K562 (cell line): ENCODE measurements around the gene CLDN25.

Experiments used
- CCAR2 ChIP-seq: fragments of 200-400 bp; formaldehyde crosslinking; IDR thresholded peaks from 2 replicates; pipeline ENCODE4 v1.6.1; 2017; ENCODE audit warnings: mild to moderate bottlenecking, low read depth, low read length
- HNRNPK ChIP-seq: fragments of 200-400 bp; formaldehyde crosslinking; IDR thresholded peaks from one replicate; pipeline ENCODE4 v1.6.1; 2018; ENCODE audit warnings: mild to moderate bottlenecking, low read depth, low read length; ENCODE audit not compliant: poor library complexity, severe bottlenecking
- POLR2A ChIP-seq: fragments of 450-650 bp; conservative IDR thresholded peaks from 2 replicates; pipeline ENCODE4 v1.6.1; 2016
- PTBP1 ChIP-seq: fragments of 200-400 bp; formaldehyde crosslinking; IDR thresholded peaks from 2 replicates; pipeline ENCODE4 v1.6.1; 2017; ENCODE audit warnings: low read depth, low read length
- RAD21 ChIP-seq, 2 experiments: fragments of 250-450 bp in 1 of 2; fragments of 450-650 bp in 1 of 2; sonication (Bioruptor Pico) in 1 of 2; formaldehyde crosslinking in 1 of 2; IDR thresholded peaks in 1 of 2; conservative IDR thresholded peaks in 1 of 2; 2 replicates each; pipeline versions ENCODE4 v1.4.0 to v1.8.0; 2020 to 2022; ENCODE audit warnings: mild to moderate bottlenecking in 2 of 2, moderate library complexity in 1 of 2
- SP2 ChIP-seq: IDR thresholded peaks from 2 replicates; pipeline ENCODE4 v1.6.1; 2011; ENCODE audit warnings: mild to moderate bottlenecking, low read depth, low read length, moderate library complexity; ENCODE audit not compliant: poor library complexity, severe bottlenecking; ENCODE audit errors: extremely low read depth
- STAT5A ChIP-seq: IDR thresholded peaks from 2 replicates; pipeline ENCODE4 v1.6.1; 2012; ENCODE audit warnings: low read length, inconsistent platforms, borderline replicate concordance
- ZBTB43 ChIP-seq: sonication (generic); formaldehyde crosslinking; IDR thresholded peaks from 2 replicates; pipeline ENCODE4 v1.8.0; 2023; ENCODE audit warnings: mild to moderate bottlenecking, missing genetic modification reagents
- TF ChIP-seq, protein P1 (sequence below): sonication (generic); formaldehyde crosslinking; IDR thresholded peaks from 2 replicates; pipeline ENCODE4 v1.8.1; 2023; ENCODE audit warnings: mild to moderate bottlenecking, missing genetic modification reagents

DNA sequence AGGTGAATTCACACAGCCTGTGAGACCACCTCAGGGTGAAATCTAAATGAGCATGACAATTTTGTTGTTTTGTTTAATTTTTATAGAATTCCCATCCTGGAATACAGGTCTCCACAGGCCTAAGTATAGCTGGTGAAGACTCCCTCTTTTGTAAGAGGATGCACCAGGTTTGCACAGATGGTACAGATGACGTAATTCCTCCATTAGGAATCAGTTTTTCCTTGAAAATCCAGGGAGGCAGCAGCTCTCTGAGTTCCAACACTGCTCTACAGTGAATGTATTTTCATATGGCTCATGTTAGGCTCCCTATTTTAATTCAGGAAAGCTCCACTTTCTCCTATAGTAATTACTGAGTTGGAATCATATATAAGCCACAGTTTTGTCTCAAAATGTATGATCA lies 48.6 kb downstream of the CLDN25 start:
- TF ChIP-seq STAT5A (no peak), HNRNPK (no peak), ZBTB43 (no peak), CCAR2 (no peak), POLR2A (no peak), SP2 (no peak), RAD21 (CRISPR knock-in tag; conservative IDR thresholded peaks at IDR 0.05 in 1 of 2, IDR thresholded peaks at IDR 0.05 in 1 of 2) (no peak), PTBP1 (no peak)
- TF ChIP-seq, protein P1, sequence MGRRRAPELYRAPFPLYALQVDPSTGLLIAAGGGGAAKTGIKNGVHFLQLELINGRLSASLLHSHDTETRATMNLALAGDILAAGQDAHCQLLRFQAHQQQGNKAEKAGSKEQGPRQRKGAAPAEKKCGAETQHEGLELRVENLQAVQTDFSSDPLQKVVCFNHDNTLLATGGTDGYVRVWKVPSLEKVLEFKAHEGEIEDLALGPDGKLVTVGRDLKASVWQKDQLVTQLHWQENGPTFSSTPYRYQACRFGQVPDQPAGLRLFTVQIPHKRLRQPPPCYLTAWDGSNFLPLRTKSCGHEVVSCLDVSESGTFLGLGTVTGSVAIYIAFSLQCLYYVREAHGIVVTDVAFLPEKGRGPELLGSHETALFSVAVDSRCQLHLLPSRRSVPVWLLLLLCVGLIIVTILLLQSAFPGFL (CRISPR knock-in tag) = no peak
